ENCODE results near the gene XYLT1. TPM values are rescaled to one million over a fixed set of nuclear protein-coding genes. Genes with fewer than 3 reads are reported as not detected.

Gene XYLT1
- total RNA-seq, 1 experiment from 2014 or later: 7.6 TPM

DNA sequence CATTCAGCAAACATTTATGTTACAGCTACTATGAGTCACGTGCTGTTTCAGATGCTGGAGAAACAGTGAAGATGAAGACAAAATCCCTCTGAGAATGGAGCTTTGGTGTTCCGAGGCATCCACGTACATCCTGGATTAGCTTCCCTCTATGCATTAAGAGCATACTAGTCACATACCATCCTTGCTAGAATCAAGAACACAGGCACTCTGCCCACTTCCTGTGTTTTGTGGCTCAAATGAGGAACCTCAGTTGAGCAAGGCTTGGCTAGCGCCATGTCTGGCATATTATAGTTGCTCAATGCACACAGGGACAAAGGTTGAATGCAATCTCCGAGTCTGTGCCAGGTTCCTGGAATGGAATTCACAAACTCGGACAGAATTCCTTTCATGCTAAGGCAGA is 297.5 kb downstream of the XYLT1 start:
- Histone ChIP-seq H3K4me3 (ENCODE audit: insufficient read depth, low read depth, low read length) (no peak overlapping the region), H3K27me3 (ENCODE audit: control insufficient read depth, insufficient read depth, low read length) (no peaks in the 10 kb centered on the region), H3K36me3 (replicated peaks; ENCODE audit: control insufficient read depth, insufficient read depth, low read length) (no peaks in the 10 kb centered on the region)
- no peak for DNase-seq

DNA sequence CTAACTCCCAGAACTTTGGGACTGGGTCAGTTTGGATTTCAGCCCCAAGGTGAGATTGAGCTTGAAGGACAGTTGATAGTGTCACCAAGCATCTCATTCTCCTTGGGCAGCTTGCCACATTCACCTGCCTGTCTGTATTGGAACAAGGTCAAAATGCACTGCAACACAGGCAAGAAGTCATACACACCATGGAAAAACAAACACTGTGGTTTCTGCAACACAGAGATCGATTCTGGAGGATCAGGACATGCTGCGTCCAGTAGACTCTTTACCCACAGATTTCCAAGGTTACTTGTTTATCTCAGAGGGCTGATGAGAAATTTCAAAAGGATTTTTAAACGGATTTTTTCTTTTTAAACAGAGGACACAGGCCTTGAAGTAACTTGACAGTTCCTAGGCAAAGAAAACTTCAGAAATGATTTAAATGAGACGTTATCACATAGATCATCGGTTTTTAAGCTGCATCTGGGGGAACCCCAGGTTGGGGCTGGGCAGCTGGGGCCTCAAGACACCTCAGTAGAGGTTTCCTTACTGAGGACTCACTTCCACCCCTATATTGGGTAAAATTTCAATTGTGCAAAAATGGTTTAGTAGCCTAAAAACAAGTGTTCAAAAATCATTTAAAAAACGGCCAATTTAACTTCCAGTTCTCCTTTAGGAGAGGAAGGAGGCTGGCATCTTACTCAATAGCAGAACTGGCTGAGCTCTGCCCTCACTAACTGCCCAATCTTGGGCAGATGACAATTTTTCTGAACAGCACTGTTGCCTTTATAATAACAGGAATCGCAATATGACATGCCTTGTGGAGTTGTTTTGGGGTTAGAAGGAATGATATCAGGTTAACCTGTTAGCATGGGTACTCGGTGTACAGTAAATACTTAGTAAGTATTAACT is 299.3 kb downstream of the XYLT1 start:
- no peaks in the 10 kb centered on the region for H3K27me3 ChIP-seq (ENCODE audit: control insufficient read depth, insufficient read depth, low read length)
- no peak overlapping the region for H3K4me3 ChIP-seq (ENCODE audit: insufficient read depth, low read depth, low read length)
- H3K36me3 ChIP-seq (replicated peaks; ENCODE audit: control insufficient read depth, insufficient read depth, low read length): no peaks in the 10 kb centered on the region
- DNase-seq: no peak

DNA sequence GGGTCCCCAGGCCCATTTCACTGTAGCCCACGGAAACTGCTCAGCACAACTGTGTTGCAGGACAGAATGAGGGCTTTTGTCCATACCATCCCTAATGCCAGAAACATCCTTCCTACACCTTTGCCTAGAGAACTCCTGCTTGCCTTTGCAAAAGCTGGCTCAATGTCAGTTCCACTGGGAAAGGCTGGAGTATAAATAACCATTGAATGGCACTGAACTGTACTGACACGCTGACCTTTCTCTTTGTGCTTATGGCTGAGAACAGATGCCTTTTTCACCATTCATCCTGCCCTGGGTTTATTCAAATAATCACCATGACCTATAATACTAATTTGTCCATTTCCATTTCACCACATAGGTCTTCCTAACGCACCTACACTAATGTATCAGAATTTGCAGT is 300.3 kb downstream of the XYLT1 start:
- Histone ChIP-seq H3K4me3 (ENCODE audit: insufficient read depth, low read depth, low read length) (no peak overlapping the region), H3K27me3 (ENCODE audit: control insufficient read depth, insufficient read depth, low read length) (no peaks in the 10 kb centered on the region), H3K36me3 (replicated peaks; ENCODE audit: control insufficient read depth, insufficient read depth, low read length) (no peaks in the 10 kb centered on the region)
- DNase-seq: no peak

DNA sequence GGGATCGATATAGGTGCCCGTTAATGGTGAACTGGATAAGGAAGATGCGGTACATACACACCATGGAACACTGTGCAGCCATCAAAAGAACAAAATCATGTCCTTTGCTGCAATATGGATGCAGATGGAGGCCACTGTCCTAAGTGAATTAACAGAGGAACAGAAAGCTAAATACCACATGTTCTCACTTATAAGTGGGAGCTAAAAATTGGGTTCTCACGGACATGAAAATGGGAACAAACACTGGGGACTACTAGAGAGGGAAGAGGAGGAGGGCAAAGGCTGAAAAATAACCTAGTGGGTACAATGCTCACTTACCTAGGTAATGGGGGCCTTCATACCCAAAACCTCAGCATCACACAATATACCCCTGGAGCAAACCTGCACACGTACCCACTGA is 302.6 kb downstream of the XYLT1 start:
- no peaks in the 10 kb centered on the region for H3K36me3 ChIP-seq (replicated peaks; ENCODE audit: control insufficient read depth, insufficient read depth, low read length)
- no peak overlapping the region for H3K4me3 ChIP-seq (ENCODE audit: insufficient read depth, low read depth, low read length)
- no peak for DNase-seq
- H3K27me3 ChIP-seq (ENCODE audit: control insufficient read depth, insufficient read depth, low read length): no peaks in the 10 kb centered on the region

DNA sequence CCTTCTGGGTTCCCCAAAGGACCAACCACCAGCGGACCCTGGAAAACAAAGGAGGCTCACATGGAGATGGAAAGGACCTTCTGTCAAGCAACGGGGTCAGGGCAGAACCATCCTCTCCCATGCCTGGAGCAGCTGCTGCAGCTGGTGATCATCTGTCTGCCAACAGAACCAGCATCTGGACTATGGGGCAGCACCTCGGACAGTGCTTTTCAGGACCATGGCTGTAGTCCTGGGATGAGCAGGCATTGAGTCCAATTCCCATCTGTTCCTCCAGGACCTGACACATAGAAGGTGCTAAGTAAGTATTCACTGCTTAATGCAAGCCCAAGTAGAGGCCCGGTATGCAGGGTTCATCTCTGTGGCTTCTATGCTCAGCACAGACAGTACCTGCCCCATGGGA is 304.7 kb downstream of the XYLT1 start:
- H3K36me3 ChIP-seq (replicated peaks; ENCODE audit: control insufficient read depth, insufficient read depth, low read length): no peaks in the 10 kb centered on the region
- DNase-seq: no peak
- no peaks in the 10 kb centered on the region for H3K27me3 ChIP-seq (ENCODE audit: control insufficient read depth, insufficient read depth, low read length)
- no peak overlapping the region for H3K4me3 ChIP-seq (ENCODE audit: insufficient read depth, low read depth, low read length)

DNA sequence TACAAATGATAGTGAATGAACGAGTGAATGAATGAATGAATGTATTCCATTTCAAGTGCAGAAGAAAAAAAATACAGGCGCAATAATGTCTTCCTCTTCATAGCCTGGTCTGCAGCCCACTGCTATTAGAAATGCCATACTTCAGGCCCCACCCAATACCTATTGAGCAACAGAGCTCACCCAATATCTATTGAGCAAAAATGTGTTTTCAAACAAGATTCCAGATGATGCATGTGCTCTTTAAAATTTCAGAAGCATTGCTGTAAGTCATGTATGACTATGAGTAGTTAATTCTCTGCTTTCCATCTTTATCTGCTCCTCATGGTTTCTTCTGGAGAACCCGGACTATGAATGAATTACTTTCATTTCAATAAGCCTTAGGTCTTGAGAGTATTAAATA is 308.2 kb downstream of the XYLT1 start:
- DNase-seq: no peak
- H3K4me3 ChIP-seq (ENCODE audit: insufficient read depth, low read depth, low read length): no peak overlapping the region
- H3K27me3 ChIP-seq (ENCODE audit: control insufficient read depth, insufficient read depth, low read length): no peaks in the 10 kb centered on the region
- H3K36me3 ChIP-seq (replicated peaks; ENCODE audit: control insufficient read depth, insufficient read depth, low read length): no peaks in the 10 kb centered on the region

DNA sequence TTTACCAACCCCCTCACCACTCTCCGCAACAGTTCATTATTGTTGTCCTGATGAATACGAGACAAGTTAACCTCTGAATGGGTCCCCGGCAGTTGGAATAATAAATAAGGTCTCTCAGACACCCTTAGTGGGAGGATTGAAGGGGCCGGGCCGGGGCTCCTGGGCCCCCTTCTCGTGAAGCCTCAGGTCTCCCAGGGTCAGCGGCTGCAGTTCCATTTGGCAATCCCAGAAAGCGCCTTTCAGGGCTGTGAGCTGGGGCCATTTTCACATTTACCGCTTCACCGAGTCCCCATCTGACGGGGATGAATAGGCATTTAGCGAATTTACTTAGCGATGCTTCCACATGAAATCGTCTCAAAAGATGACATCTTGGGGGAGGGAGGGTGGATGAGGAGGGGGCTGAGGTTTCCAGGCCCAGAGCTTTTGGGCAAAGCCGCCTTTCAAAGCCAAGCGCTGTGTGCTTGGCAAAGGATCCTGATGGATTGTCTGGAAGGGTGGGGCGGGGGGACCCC is 309.8 kb downstream of the XYLT1 start:
- H3K36me3 ChIP-seq (replicated peaks; ENCODE audit: control insufficient read depth, insufficient read depth, low read length): no peaks in the 10 kb centered on the region
- no peak overlapping the region for H3K4me3 ChIP-seq (ENCODE audit: insufficient read depth, low read depth, low read length)
- H3K27me3 ChIP-seq (ENCODE audit: control insufficient read depth, insufficient read depth, low read length): no peaks in the 10 kb centered on the region
- peak; percentile 57 for DNase-seq

DNA sequence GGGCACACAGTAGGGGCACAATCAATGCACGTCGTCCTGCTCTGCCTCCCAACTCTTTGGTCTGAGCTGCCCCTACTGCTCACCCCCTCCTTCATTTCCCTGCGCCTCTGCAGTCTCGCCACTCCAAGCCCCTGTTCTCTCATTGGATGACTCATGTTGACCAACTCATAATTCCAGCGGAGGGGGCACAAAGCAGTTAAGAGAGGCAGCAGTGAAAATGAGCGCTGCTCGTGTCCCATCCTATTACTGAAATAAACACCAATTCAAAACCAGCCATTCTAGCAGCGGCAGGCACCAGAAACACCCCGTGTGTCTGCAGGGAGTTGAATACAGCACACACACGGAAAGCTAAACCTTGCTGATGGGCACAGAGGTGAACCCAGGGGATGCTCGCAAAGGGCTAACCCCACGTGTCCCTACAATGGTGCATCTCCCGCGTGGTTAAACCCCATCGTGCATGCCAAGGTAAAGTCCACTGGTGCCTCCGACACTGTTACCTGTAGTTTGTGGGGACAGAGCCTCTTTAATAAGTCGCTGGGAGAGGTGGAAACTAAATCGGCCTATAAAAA is 310.4 kb downstream of the XYLT1 start:
- DNase-seq: peak; percentile 52
- H3K4me3 ChIP-seq (ENCODE audit: insufficient read depth, low read depth, low read length): no peak overlapping the region
- H3K36me3 ChIP-seq (replicated peaks; ENCODE audit: control insufficient read depth, insufficient read depth, low read length): no peaks in the 10 kb centered on the region
- H3K27me3 ChIP-seq (ENCODE audit: control insufficient read depth, insufficient read depth, low read length): no peaks in the 10 kb centered on the region

DNA sequence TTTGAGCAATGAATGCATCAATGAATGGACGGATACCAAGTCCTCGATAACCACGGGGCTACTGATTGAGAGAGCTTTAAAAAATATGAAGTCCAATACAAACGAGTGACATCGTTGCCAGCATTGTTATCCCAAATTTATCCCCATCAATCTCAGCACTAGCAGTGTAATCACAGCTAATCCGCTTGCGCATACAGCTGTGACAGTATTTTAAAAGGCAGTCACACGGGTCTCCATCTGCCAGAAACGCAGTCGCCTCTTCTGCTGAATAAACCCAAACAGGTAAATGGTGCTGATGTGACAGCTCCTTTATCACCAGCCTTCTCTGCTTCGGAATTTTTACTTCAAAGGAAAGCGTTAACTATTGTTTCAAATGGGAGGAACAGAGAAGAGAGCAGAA is 311.1 kb downstream of the XYLT1 start:
- peak; percentile 24 for DNase-seq
- Histone ChIP-seq H3K36me3 (replicated peaks; ENCODE audit: control insufficient read depth, insufficient read depth, low read length) (no peaks in the 10 kb centered on the region), H3K4me3 (ENCODE audit: insufficient read depth, low read depth, low read length) (no peak overlapping the region)

DNA sequence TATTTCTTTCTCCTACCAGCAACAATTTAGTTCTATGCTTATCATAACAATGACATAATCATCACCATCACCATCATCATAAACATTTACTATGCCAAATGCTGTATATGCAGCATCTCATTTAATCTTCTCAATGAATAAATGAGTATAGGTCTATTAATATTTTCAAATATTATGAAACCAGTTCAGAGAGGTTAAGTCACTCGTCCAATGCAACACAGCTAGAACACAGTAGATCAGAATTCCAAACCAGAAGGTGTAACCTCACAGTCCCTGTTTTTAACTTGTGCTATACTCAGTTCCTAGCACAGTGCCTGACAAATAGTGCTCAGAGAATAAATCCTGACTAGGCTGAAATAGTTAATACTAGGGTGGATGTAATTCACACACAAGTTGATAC is 314.8 kb downstream of the XYLT1 start:
- Histone ChIP-seq H3K4me3 (ENCODE audit: insufficient read depth, low read depth, low read length) (no peak overlapping the region), H3K27me3 (ENCODE audit: control insufficient read depth, insufficient read depth, low read length) (no peaks in the 10 kb centered on the region), H3K36me3 (replicated peaks; ENCODE audit: control insufficient read depth, insufficient read depth, low read length) (no peaks in the 10 kb centered on the region)
- no peak for DNase-seq

More for the DNA sequence above, 311.1 kb downstream of the XYLT1 start:
- H3K27me3 ChIP-seq (ENCODE audit: control insufficient read depth, insufficient read depth, low read length): no peaks in the 10 kb centered on the region

DNA sequence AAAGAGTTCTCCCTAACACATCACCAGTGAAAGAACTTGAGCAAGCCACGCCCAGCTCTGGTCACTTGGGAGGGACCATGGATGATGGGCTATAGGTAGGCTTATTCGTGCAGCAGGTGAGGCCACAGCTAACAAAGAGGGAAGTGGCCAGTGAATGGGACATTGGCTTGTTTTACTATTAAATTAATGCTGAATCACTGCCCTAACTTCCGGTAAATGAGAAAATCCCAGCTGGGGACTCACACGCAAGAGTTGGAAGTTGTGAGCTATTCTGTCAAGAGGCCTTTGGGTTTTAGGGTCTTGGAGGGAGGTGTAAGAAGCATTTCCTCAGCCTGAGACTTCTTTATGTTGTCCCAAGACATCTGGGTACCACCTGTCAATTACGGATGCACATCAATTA is 315.3 kb downstream of the XYLT1 start:
- no peak for DNase-seq
- Histone ChIP-seq H3K27me3 (ENCODE audit: control insufficient read depth, insufficient read depth, low read length) (no peaks in the 10 kb centered on the region), H3K4me3 (ENCODE audit: insufficient read depth, low read depth, low read length) (no peak overlapping the region), H3K36me3 (replicated peaks; ENCODE audit: control insufficient read depth, insufficient read depth, low read length) (no peaks in the 10 kb centered on the region)

DNA sequence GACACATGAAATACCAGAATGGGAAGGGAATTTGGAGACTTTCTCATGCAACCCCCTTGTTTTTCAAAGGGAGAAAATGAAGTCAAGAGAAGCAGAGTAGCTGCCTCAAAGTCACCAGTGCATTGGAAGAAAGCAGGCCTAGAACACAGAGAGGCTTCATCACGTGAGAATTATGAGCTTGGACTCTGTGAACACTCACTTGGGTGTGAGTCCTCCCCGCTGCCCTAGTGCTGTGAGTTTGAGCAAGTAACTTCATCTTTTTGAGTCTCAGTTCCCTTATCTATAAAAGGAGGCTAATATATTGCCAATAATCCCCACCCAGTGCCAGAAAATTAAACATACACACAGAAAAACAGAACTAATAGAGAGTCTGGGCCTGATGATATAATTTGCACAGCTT is 315.8 kb downstream of the XYLT1 start:
- Histone ChIP-seq H3K4me3 (ENCODE audit: insufficient read depth, low read depth, low read length) (no peak overlapping the region), H3K27me3 (ENCODE audit: control insufficient read depth, insufficient read depth, low read length) (no peaks in the 10 kb centered on the region), H3K36me3 (replicated peaks; ENCODE audit: control insufficient read depth, insufficient read depth, low read length) (no peaks in the 10 kb centered on the region)
- no peak for DNase-seq

DNA sequence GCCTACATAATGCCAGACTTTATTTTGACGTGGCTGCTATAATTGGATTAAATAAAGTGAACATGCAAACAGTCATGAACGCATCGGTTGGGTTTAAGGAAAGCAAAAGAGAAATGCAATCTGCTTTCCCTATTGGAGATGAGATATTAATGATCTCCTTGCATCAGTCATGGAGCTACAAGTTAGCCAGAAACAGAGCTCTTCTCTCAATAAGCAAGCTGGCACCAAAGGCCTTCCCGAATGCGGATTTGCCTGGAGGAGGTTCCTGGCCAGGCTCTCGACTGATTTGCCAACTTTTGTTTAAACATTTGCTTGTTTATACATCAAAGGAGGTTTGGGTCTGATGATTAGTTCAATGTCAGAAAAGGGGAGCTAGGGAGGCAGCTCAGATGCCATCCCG is 318.4 kb downstream of the XYLT1 start:
- Histone ChIP-seq H3K4me3 (ENCODE audit: insufficient read depth, low read depth, low read length) (no peak overlapping the region), H3K27me3 (ENCODE audit: control insufficient read depth, insufficient read depth, low read length) (no peaks in the 10 kb centered on the region), H3K36me3 (replicated peaks; ENCODE audit: control insufficient read depth, insufficient read depth, low read length) (no peaks in the 10 kb centered on the region)
- no peak for DNase-seq

DNA sequence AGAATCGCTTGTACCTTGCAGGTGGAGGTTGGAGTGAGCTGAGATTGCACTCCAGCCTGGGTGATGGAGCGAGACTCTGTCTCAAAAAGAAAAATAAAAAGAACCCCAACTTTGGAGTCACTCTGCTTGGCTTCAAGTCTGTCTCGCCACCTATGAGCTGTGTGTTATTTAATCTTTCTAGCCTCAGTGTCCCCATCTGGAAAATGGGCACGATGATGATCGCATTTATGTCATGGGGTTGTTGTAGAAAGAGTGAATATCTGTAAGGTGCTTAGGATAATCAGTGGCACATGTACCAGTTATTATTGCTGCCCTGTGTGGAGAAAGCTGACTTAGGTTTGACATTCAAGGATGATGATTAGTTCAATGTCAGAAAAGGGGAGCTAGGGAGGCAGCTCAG is 319.4 kb downstream of the XYLT1 start:
- no peaks in the 10 kb centered on the region for H3K27me3 ChIP-seq (ENCODE audit: control insufficient read depth, insufficient read depth, low read length)
- H3K4me3 ChIP-seq (ENCODE audit: insufficient read depth, low read depth, low read length): no peak overlapping the region
- H3K36me3 ChIP-seq (replicated peaks; ENCODE audit: control insufficient read depth, insufficient read depth, low read length): no peaks in the 10 kb centered on the region
- no peak for DNase-seq

DNA sequence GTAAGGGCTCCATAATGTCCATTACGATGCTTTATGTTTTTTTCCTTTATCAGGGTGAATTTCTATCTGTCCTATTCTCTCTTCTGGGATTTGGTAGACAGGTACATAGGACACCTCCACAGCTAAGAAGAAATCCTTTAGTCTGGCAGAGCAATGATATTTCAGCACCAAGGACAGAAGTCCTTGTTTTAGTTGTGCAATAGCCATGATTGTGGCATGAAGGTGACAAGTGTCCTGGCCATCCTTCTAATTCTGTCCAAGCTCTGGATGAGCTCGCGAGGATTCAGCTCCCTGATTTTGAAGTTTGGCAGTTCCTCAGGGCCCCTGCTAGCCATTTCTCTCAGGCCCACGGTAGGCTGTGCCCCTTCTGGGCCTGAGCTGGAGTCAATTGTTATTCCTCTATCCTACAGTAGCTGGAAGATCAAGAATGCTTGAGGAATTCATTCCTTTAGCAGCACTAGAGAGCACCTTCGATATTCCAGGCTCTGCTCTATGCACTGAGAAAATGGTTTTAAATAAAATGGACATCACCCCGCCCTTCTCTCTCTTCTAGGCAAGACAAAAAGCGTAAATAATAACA is 320.8 kb downstream of the XYLT1 start:
- DNase-seq: no peak
- no peaks in the 10 kb centered on the region for H3K27me3 ChIP-seq (ENCODE audit: control insufficient read depth, insufficient read depth, low read length)
- H3K36me3 ChIP-seq (replicated peaks; ENCODE audit: control insufficient read depth, insufficient read depth, low read length): no peaks in the 10 kb centered on the region
- no peak overlapping the region for H3K4me3 ChIP-seq (ENCODE audit: insufficient read depth, low read depth, low read length)
